Left colon (tissue), 2 donors: ENCODE measurements around the gene NR6A1. TPM values are rescaled to one million over a fixed set of nuclear protein-coding genes. Genes with fewer than 3 reads are reported as not detected.
A peak's percentile ranks its signal among the peaks of the same experiment; 100 is the strongest.

Experiments used
- ATAC-seq: fragments of 200-7000 bp; cut with Tn5 transposase; one replicate; pipeline ENCODE4 v1.9.1; 2020; ENCODE audit warnings: mild to moderate bottlenecking, moderate library complexity
- DNase-seq, 2 donors: peaks; one replicate each; pipeline ENCODE4 v3.0.0-alpha.2; 2020
- intact Hi-C, 2 donors: fragments of 100-400 bp; cut with DNase I in 1 of 2; cut with micrococcal nuclease in 1 of 2; formaldehyde crosslinking; loops; one replicate each; pipeline versions ENCODE4 v1.11.2 to v1.14.0; 2022; cut with DNase I, micrococcal nuclease
- total RNA-seq, 2 donors: library from RNA; stranded (reverse); fragmentation: NEBNext Ultra II Directional; extraction: Animal tissue kit (Norgen Biotek cat#: 25700); gene quantifications; one replicate each; pipeline ENCODE4 v1.2.1, GENCODE V29; 2021
- donor health status: DM: no; HTN: no; CAD: no.
- donor health status: DM: yes; HTN: yes; CAD: no.

NR6A1 gene
- total RNA-seq, 2 donors from 2014 or later, result 4.6 to 7.1 TPM

DNA sequence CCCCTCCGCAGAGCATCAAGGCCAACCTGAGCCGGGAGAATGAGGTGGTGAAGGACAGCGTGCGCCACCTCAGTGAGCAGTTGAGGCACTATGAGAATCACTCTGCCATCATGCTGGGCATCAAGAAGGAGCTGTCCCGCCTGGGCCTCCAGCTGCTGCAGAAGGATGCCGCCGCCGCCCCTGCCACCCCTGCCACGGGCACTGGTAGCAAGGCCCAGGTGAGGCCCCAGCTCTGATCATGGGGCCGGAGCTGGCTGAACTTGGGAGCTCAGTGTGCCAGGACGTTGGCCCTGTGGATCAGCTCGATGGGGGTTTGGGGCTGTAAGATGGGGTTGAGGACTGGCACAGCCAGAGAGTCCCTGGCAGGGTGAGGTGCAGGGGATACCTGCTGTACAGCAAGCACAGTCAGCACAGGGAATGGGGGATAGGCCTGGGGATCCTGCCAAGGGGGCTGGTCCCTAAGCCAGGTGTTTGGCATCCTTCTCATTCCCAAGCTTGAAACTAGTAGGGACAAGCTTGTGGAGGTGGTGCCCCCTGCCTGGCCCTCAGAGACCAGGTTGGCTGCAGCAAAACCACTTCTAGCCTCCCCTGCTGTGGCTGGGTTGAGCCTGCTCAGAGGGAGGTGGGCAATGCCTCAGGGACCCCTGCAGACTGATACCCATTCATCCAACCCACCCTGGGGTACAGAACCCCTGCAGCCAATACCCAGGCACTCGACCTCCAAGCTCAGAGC is 28.3 kb upstream of the NR6A1 start:
- ATAC-seq, result no peak
- DNase-seq, result no peak
- intact Hi-C loops, result no loop called here

DNA sequence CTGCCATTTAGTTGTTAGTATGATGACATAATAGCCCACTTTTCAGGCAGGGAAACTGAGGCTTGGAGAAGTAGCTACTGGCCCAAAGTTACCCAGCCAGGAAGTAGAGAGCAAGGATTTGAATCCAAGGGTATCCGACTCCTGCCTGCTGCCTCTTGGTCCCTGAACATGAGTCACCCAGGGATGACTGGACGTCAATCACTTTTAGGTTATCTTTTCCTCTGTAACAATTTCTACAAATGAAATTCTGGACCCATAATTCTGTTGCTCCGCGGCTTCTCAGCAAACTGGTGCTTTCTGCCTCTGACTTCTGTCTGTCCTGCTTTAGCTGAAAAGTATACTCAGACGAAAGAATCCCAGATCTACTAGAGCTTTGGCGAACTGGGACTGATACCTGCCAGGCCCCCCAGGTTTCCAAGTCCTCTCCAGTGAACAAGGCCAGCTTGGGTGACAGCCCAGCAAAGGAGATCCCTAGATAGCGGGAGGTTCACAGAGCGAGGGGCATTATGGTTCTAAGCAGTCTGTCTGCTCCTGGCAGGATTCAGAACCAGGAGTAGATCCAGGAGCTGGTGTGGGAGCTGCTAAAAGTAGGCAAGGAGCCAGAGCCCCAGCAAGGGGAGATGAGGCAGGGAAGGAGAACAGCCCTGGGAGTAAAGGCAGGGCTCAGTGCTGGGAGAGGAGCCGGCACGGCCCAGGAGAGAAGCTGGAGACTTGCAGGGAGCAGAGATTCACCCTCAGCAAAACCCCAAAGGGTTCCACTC is 26.4 kb upstream of the NR6A1 start:
- no peak for ATAC-seq
- intact Hi-C loops, result no loop called here
- DNase-seq, result peak in 1 of 2 donors; percentile 54

DNA sequence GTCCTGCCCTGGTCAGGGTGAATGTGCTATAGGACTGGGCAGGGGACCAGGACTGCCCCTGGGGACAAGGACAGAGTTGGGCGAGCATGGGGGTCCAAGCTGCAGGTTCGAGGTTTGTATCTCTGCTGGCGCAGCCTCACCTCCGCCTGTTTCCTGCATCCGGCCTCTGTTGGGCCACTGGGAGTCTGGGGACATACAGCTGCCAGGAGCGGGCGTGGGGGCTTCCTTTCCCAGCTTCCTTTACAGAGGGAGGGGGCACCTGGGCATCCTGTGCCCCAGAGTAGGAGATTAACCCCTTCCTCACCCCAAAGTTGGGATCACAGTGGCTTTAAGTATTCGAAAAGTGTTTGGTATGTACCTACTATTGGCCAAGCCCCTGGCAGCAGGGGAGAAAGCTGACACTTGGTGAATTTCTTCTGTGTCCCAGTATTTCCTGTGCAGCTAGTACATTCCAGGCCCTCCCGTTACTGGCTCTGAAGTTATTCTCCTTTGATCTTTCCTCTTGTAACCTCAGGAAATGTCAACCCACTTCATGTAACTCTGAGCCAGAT is 24.8 kb upstream of the NR6A1 start:
- intact Hi-C loops, result no loop called here
- no peak for DNase-seq
- ATAC-seq, result no peak

DNA sequence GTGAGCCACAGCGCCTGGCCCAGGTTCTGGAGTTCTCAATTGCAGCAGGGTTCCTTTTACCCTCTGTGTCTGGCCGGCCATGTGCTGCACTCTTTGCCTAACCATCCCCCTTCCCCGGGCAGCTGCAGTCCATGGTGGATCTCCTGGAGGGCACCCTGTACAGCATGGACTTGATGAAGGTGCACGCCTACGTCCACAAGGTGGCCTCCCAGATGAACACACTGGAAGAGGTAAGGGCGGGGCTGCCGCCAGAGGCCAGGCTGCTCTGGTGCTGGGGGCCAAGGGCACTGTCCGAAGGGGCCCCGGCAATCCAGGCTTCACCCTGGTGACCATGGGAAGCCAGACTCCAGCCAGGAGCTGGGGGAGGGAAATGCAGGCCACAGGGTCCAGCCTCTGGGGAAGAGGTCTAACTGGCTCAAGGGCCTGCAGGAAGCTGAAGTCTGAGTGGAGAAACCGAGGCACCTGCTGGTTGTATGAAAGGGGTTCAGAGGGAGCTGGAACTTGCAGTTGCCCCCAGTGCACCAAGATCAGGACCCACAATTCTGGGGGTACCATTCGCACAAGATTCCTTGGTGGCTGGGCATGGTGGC is 23.9 kb upstream of the NR6A1 start:
- intact Hi-C loops, result no loop called here
- ATAC-seq (peak; percentile 85), DNase-seq (no peak)

DNA sequence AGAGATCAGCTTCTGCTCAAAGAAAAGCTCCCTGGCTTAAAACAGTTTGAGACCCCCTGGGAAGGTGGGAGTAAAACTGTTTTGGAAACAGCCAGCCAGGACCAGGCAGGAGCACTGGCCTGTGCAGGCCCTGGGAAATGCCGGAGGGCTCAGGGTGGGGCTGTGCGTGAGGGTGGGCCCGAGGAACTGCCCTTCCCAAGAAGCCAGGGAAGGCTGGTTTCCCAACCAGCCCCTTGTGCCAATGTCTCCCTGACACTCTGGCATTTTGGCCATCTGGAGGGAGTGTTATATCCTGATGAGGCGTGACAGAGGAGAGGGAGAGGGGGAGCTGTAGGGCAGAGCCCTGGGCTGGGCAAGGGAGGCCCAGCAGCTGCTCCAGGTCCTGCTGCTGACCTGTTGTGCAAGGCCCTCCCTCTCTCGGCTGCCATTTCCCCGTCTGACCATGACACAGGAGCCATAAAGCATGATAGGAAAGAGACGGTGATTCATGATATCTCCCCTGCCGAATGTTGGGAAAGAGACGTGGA is 22.0 kb upstream of the NR6A1 start:
- intact Hi-C loops, result no loop called here
- ATAC-seq (no peak), DNase-seq (no peak)

DNA sequence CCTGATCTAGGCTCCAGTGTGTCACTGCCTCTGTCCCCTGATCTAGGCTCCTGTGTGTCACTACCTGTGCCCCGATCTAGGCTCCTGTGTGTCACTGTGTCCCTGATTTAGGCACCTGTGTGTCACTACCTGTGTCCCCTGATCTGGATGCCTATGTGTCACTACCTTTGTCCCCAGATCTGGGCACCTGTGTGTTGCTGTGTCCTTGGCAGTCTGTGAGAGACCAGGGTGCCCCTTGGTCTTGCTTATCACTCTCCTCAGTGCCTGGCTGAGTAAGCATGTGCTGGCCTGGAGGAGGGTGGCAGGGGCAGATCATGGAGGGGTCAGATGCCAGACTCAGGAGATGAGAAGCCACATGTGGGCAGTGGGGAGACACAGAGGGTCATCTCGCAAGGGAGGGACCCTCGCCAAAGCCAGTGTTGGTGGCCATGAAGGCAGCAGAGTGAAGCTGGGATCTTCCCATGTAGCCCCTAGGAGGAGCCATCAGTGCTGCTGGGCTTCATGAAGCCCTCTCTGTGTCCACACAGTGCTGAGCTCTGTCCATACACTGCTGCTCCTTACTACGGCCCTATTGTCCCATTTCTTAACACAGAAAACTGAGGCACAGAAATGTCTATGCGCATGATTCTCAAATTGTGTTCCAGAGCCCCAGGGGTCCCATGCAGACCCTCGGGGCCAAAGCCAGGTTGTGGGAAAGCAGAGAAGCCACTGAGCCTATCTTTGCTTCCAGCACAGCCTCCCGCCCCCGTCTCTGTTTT is 21.3 kb upstream of the NR6A1 start:
- intact Hi-C loops, result no loop called here
- no peak for ATAC-seq
- no peak for DNase-seq

DNA sequence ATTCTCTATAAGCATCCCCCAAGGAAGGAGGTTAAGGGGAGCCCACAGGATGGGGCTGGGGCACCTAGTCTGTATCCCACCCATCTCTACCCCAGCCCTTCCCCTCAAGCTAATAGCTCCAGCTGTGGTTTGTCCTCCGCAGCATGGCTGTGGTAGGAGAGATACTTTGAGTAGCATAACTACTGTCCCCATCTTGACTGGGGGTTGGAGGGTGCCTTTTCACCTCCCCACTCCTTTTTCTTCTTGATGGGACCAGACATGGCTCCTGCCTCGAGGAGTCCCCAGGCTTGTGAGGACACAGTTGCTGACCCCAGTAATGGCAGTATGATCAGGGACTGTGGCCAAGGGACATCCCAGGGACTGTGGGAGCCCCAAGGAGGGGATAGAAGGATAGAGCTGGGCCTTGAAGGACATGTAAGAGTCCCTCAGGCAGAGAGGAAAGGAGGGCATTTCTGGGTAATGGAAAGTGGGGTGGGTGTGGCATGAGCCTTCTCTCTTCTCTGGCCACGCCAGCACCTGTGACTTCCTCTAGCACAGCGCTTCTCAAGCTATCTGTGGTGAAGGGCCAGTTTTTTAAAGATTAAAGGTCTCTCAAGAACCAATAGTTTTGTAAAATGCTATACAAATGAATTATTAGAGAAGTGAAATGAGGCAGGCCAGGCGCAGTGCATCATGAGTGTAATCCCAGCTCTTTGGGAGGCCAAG is 19.8 kb upstream of the NR6A1 start:
- ATAC-seq (no peak), DNase-seq (no peak)
- intact Hi-C loops, result no loop called here

DNA sequence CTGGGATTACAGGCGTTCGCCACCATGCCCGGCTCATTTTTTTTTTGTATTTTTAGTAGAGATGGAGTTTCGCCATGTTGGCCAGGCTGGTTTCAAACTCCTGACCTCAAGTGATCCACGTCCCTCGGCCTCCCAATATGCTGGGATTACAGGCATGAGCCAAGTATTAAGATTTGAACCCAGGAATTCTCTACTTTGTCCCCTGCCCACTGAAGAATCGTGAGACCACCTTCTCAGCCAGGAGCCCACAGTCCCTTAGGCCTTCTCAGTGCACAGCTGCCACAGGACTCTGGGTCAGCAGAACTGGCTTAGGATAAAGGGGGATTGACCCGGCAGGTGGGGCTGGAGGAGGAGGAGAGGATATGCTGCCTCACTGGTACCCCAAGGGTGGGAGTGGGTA is 19.2 kb upstream of the NR6A1 start:
- intact Hi-C loops, result no loop called here
- DNase-seq (no peak), ATAC-seq (no peak)

DNA sequence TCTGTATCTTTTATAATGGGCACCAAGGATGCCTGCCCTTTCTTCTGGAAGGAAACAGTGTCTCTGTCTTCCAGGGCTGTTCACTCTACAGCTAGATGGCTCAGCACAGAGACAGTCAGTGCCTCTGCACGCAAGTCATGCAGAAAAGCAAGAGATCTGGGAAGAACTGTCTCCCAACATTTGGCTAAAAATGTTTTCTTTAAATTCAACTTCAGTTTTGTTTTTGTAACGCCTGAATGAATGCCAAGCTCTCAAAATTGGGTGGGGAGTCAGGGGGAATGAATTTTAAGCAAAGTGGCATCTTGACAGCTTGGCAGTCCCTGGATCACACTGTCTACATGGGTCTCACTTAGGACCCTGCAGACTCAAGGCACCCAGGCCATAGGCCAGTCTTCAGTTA is 18.4 kb upstream of the NR6A1 start:
- intact Hi-C loops, result no loop called here
- no peak for ATAC-seq
- no peak for DNase-seq

DNA sequence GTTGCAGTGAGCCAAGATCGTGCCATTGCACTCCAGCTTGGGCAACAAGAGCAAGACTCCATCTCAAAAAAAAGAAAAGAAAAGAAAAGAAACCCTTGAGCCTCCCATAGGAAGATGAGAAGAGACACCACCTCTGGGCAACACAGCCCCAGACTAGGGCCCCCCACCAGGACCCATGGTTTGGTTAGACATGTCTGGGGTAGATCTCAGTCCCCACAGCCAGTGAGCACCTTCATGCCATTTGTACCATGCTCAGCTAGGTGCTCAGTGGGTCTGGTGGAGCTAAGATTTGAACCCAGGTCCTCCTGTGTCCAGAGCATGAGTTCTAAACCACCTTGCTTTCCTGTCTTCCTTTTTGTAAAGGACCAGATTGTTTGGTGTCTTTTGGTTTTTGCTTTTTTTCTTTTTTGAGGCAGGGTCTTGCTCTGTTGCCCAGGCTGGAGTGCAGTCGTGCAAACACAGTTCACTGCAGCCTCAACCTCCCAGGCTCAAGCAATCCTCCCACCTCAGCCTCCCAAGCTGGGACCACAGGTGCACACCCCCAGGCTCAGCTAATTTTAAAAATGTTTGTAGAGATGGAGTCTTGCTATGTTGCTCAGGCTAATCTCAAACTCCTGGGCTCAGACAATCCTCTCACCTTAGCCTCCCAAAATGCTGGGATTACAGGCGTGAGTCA is 17.6 kb upstream of the NR6A1 start:
- ATAC-seq (no peak), DNase-seq (no peak)
- intact Hi-C loops, result no loop called here

DNA sequence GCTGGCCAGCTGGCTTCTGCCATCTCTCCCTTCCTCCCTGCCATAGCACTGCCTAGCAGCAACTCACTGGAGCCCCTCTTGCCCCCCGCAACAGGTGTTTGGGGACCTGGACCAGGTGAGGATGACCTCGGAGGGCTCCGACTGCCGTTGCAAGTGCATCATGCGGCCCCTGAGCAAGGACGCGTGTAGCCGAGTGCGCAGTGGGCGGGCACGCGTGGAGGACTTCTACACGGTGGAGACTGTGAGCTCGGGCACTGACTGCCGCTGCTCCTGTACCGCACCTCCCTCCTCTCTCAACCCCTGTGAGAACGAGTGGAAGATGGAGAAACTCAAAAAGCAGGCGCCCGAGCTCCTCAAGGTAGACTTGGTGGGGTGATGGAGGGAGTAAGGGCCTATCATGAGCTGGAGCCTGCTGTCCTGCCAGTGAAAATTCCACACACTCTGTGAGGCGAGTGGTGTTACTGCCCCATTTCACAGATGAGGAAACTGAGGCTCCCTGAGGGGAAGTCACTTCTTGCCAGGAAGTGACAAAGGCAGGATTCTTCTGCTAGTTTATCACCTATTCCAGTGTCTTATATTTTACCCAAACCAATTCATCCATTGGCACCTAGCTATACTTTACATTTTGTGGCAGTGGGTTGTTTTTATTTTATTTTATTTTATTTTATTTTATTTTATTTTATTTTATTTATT is 15.9 kb upstream of the NR6A1 start:
- intact Hi-C loops, result no loop called here
- ATAC-seq, result no peak
- peak in 1 of 2 donors; percentile 15 for DNase-seq

DNA sequence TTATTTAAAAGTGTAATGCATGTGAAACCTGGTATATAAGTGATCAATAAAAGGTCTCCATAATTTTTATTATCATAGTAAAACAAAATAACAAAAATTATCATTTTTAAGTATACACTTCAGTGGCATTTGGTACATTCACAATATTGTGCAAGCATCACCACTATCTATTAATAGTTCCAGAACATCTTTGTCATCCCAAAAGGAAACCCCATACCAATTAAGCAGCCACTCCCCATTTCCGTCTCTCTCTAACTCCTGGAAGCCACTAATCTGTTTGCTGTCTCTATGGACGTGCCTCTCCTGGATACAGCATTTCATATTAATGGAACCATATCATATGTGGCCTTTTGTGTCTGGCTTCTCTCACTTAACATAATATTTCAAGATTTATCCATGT is 13.4 kb upstream of the NR6A1 start:
- ATAC-seq (no peak), DNase-seq (no peak)
- intact Hi-C loops, result no loop called here

DNA sequence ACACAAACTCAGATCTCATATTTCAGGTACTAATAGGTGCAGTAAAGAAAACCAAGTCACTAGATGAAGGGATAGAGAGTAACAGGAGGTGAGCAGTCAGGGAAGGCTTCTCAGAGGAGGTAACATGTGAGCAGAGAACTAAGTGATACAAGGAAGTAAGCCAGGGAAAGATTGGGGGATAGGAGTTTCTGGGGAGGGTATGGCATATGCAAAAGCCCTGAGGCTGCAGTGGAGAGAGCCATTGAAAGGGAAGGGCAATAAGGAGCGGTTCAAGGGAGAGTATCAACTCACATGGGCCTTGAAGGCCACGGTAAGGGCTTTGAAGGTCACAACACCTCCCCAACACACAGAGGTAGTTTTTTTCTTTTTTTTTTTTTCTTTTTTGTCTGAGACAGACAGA is 12.7 kb upstream of the NR6A1 start:
- intact Hi-C loops, result no loop called here
- ATAC-seq (no peak), DNase-seq (no peak)

DNA sequence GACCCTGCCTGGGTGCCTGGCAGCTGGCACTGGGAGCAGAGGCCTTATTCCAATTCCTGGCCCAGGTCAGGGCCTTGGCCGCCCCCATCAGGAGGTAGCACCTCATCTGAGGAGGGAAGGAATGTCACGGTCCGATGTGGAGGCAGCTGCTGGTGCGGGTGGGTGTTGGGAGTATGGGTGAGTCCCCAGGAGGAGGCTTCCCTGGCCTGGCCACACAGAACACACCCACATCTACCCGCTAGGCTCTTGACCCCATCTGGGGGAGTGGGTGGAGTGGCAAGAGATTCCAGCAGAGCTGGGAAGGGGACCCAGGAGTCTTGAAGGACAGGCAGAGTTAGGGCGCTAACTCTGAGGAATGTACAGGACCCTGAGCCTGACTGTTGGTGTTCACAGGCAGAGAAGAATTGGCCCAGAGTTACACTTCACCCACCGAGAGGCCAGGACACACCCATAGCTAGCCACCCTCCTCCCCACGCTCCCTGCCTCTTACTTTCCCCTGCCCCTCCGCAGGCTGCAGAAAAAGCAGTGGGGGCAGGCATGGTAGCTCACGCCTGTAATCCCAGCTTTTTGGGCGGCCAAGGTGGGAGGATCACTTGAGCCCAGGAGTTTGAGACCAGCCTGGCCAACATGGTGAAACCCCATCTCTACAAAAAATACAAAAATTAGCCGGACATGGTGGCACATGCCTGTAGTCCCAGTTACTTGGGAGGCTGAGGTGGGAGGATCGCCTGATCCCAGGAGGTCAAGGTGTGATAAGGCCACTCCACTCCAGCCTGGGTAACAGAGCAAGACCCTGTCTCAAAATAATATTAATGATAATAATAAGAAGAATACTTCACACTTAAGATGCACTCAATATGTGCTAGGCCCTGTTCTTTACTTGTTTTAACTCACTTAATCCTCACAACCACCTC is 11.8 kb upstream of the NR6A1 start:
- intact Hi-C loops, result no loop called here
- no peak for ATAC-seq

DNA sequence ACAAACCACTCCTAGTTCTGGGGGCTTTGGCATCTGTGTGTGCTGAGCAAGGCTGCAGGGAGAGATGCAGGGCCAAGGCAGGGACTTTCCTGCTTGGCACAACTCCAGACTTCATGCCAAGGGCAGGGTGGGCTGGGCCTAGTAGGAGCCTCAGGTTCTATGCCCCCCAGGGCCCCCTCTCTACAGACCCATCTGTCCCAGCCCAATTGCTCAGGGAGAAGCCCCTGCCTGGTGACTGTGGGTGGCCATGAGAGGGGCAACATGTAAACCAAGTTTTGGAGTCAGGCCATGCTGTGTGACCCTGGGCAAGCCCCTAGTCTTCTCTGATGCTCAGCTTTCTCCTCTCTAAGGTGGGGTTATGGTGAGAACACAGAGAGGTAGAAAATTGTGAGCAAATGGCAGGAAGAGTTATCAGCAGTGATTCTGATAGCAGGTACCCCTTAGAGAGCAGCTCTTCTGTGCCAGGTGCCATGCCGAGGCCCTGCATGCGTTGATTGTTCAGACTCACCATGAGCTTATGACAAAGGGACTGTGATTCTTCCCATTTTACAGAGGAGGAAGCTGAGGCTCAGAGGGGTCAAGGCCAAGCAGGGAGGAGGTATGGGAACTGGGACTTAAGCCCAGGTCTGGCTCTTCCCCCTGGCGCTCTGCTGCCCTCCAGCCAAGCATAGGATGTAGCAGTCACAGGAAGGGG is 11.0 kb upstream of the NR6A1 start:
- ATAC-seq (no peak), DNase-seq (no peak)
- intact Hi-C loops, result no loop called here

More for the DNA sequence above, 11.8 kb upstream of the NR6A1 start:
- no peak for DNase-seq

DNA sequence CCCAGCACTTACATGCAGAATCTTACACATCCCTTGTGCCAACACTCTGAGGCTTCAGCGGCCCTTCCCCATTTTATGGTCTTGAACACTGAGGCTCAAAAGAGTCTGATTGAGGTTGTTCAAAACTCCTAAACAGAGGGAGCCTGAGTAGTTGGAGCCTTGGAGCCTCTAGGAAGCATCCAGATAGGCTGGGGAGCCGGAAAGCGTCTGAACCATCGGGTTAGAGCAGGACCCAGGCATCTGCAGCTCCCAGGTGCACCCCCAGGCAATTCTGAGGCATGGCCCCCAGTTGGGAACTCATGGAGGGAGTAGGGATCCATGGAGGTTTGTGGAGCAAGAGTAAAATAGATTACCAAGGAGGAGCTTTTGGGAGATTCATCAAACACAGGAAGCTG is 9.6 kb upstream of the NR6A1 start:
- intact Hi-C loops, result no loop called here
- no peak for DNase-seq

More for the DNA sequence above, 9.6 kb upstream of the NR6A1 start:
- ATAC-seq, result no peak
